Stimulated activated CD8-positive, alpha-beta memory T cell treated with anti-CD3 and anti-CD28 coated beads, Interleukin-15, amount 100 ng/mL, for 48 hours (primary cell): ENCODE measurements around the gene COG4.
A peak's percentile ranks its signal among the peaks of the same experiment; 100 is the strongest.

ENCODE experiments used
- DNase-seq, 2 donors: peaks; one replicate each; pipeline ENCODE4 v3.0.0-alpha.2; 2020; ENCODE audit warnings: low read depth in 2 of 2

The COG4 gene

GRCh38 chr16:70480127-70481105, 42.9 kb downstream of the COG4 start:
- DNase-seq, result no peak

- no peak for DNase-seq
These were observed 44.4 kb downstream of the COG4 start for GRCh38 chr16:70478912-70479341.

GRCh38 chr16:70478169-70478568, 45.2 kb downstream of the COG4 start:
- no peak for DNase-seq

GRCh38 chr16:70476272-70477020, 46.9 kb downstream of the COG4 start:
- DNase-seq, result peak; percentile 45 to 56

GRCh38 chr16:70475054-70475871, 48.1 kb downstream of the COG4 start:
- DNase-seq, result no peak

- DNase-seq, result no peak
These were observed 48.9 kb downstream of the COG4 start for GRCh38 chr16:70474320-70475053.

GRCh38 chr16:70473446-70474319, 49.7 kb downstream of the COG4 start:
- DNase-seq, result no peak

- DNase-seq, result no peak
These were observed 50.4 kb downstream of the COG4 start for GRCh38 chr16:70472786-70473433.

GRCh38 chr16:70470927-70471341, 52.4 kb downstream of the COG4 start:
- no peak for DNase-seq

- no peak for DNase-seq
These were observed 53.0 kb downstream of the COG4 start for GRCh38 chr16:70470141-70470926.

GRCh38 chr16:70468776-70469525, 54.4 kb downstream of the COG4 start:
- no peak for DNase-seq

GRCh38 chr16:70467608-70468007, 55.7 kb downstream of the COG4 start:
- no peak for DNase-seq

GRCh38 chr16:70467113-70467512, 56.2 kb downstream of the COG4 start:
- no peak for DNase-seq

GRCh38 chr16:70466805-70467076, 56.6 kb downstream of the COG4 start:
- DNase-seq, result no peak

- DNase-seq, result no peak
These were observed 57.2 kb downstream of the COG4 start for GRCh38 chr16:70465999-70466804.

- DNase-seq, result no peak
These were observed 60.1 kb downstream of the COG4 start for GRCh38 chr16:70463235-70463634.

- no peak for DNase-seq
These were observed 62.6 kb downstream of the COG4 start for GRCh38 chr16:70460737-70461261.
